Measurements from ENCODE around the gene LRRIQ4.

Gene LRRIQ4

GRCh38 chr3:169804681-169805080 lies 8.0 kb upstream of the LRRIQ4 start:
- TF ChIP-seq USF1 (IDR thresholded peaks at IDR 0.05) (no peak), NFIC (IDR thresholded peaks at IDR 0.05) (no peak), RAD21 (IDR thresholded peaks at IDR 0.05; ENCODE audit: low read depth) (no peak)

GRCh38 chr3:169809230-169809795 lies 3.4 kb upstream of the LRRIQ4 start:
- TF ChIP-seq NFIC (IDR thresholded peaks at IDR 0.05) (no peak), YY1 (IDR thresholded peaks at IDR 0.05; ENCODE audit: low read depth) (no peak), ZBTB7A (IDR thresholded peaks at IDR 0.05; ENCODE audit: low read depth) (no peak), MAX (IDR thresholded peaks at IDR 0.05) (no peak)

GRCh38 chr3:169811631-169812331 lies 889 bp upstream of the LRRIQ4 start:
- no peak for TF ChIP-seq NFIC (IDR thresholded peaks at IDR 0.05)
- TF ChIP-seq ZBTB7A (IDR thresholded peaks at IDR 0.05; ENCODE audit: low read depth) = no peak
- no peak for TF ChIP-seq EP300 (IDR thresholded peaks at IDR 0.05; ENCODE audit: borderline replicate concordance)
- TF ChIP-seq MAX (IDR thresholded peaks at IDR 0.05) = no peak
- TF ChIP-seq RAD21 (IDR thresholded peaks at IDR 0.05; ENCODE audit: low read depth) = no peak
- no peak for TF ChIP-seq TEAD4 (IDR thresholded peaks at IDR 0.05)
- TF ChIP-seq REST (IDR thresholded peaks at IDR 0.05; ENCODE audit: low read depth) = no peak
- TF ChIP-seq TCF12 (IDR thresholded peaks at IDR 0.05; ENCODE audit: low read depth) = no peak
- TF ChIP-seq YY1 (IDR thresholded peaks at IDR 0.05; ENCODE audit: low read depth) = no peak
- no peak for TF ChIP-seq USF1 (IDR thresholded peaks at IDR 0.05)
- TF ChIP-seq CREB1 (IDR thresholded peaks at IDR 0.05; ENCODE audit: low read depth) = no peak
- no peak for TF ChIP-seq EGR1 (IDR thresholded peaks at IDR 0.05)
- TF ChIP-seq FOXM1 (IDR thresholded peaks at IDR 0.05; ENCODE audit: borderline replicate concordance, low read depth) = no peak
- no peak for TF ChIP-seq CEBPB (IDR thresholded peaks at IDR 0.05)
- no peak for TF ChIP-seq TAF1 (IDR thresholded peaks at IDR 0.05; ENCODE audit: low read depth)

- no peak for TF ChIP-seq USF1 (IDR thresholded peaks at IDR 0.05)
- no peak for TF ChIP-seq TCF12 (IDR thresholded peaks at IDR 0.05; ENCODE audit: low read depth)
- TF ChIP-seq RAD21 (IDR thresholded peaks at IDR 0.05; ENCODE audit: low read depth) = no peak
- no peak for TF ChIP-seq NFIC (IDR thresholded peaks at IDR 0.05)
- no peak for TF ChIP-seq MAX (IDR thresholded peaks at IDR 0.05)
- no peak for TF ChIP-seq YY1 (IDR thresholded peaks at IDR 0.05; ENCODE audit: low read depth)
- no peak for TF ChIP-seq REST (IDR thresholded peaks at IDR 0.05; ENCODE audit: low read depth)
- TF ChIP-seq TAF1 (IDR thresholded peaks at IDR 0.05; ENCODE audit: low read depth) = no peak
- no peak for TF ChIP-seq ZBTB7A (IDR thresholded peaks at IDR 0.05; ENCODE audit: low read depth)
- no peak for TF ChIP-seq CREB1 (IDR thresholded peaks at IDR 0.05; ENCODE audit: low read depth)
- no peak for TF ChIP-seq TEAD4 (IDR thresholded peaks at IDR 0.05)
- no peak for TF ChIP-seq FOXM1 (IDR thresholded peaks at IDR 0.05; ENCODE audit: borderline replicate concordance, low read depth)
Measured at GRCh38 chr3:169813278-169813677, 608 bp downstream of the LRRIQ4 start.

GRCh38 chr3:169813757-169814517 lies 1.3 kb downstream of the LRRIQ4 start:
- TF ChIP-seq ZBTB7A (IDR thresholded peaks at IDR 0.05; ENCODE audit: low read depth) (no peak), TCF12 (IDR thresholded peaks at IDR 0.05; ENCODE audit: low read depth) (no peak), REST (IDR thresholded peaks at IDR 0.05; ENCODE audit: low read depth) (no peak), MAX (IDR thresholded peaks at IDR 0.05) (no peak), CEBPB (IDR thresholded peaks at IDR 0.05) (no peak)
